Choroid plexus epithelial cell (primary cell): ENCODE results near the gene GNAO1.

Source experiments
- DNase-seq: peaks from one replicate; pipeline ENCODE4 v3.0.0-alpha.2; 2010; ENCODE audit warnings: low read depth
- H3K4me3 ChIP-seq: 2 replicates; pipeline ENCODE4 v1.5.1; 2011; ENCODE audit warnings: low read depth, mild to moderate bottlenecking, control low read depth, low read length, moderate library complexity
- CTCF ChIP-seq: conservative IDR thresholded peaks from 2 replicates; pipeline ENCODE4 v1.5.1; 2011; ENCODE audit warnings: low read depth, mild to moderate bottlenecking, control low read depth, inconsistent platforms, low read length, moderate library complexity

Gene GNAO1

GRCh38 chr16:56309008-56309407 lies 117.7 kb downstream of the GNAO1 start:
- H3K4me3 ChIP-seq, result no peak overlapping the region
- no peak for DNase-seq
- no peak for TF ChIP-seq CTCF

GRCh38 chr16:56310690-56311089 lies 119.4 kb downstream of the GNAO1 start:
- H3K4me3 ChIP-seq, result no peak overlapping the region
- no peak for DNase-seq
- no peak for TF ChIP-seq CTCF

- DNase-seq, result no peak
- peak; percentile 17 for TF ChIP-seq CTCF
- no peak overlapping the region for H3K4me3 ChIP-seq
Observed at GRCh38 chr16:56311208-56312027, 120.1 kb downstream of the GNAO1 start.

GRCh38 chr16:56312028-56312300 lies 120.7 kb downstream of the GNAO1 start:
- TF ChIP-seq CTCF, result no peak
- H3K4me3 ChIP-seq, result no peak overlapping the region
- no peak for DNase-seq

GRCh38 chr16:56312556-56312955 lies 121.3 kb downstream of the GNAO1 start:
- TF ChIP-seq CTCF, result no peak
- no peak overlapping the region for H3K4me3 ChIP-seq
- DNase-seq, result no peak

- no peak for DNase-seq
- H3K4me3 ChIP-seq, result no peak overlapping the region
Observed at GRCh38 chr16:56314244-56314850, 123.1 kb downstream of the GNAO1 start.

More at GRCh38 chr16:56314244-56314850, 123.1 kb downstream of the GNAO1 start:
- TF ChIP-seq CTCF, result no peak
